Body of pancreas (tissue), 4 donors: ENCODE results near the gene UTP15. TPM values are rescaled to one million over a fixed set of nuclear protein-coding genes. Genes with fewer than 3 reads are reported as not detected.

ENCODE experiments used
- ATAC-seq: fragments of 150-250 bp; one replicate; pipeline ENCODE4 v1.9.1; 2016
- DNase-seq, 4 donors: peaks; one replicate each; pipeline ENCODE4 v3.0.0-alpha.2; 2019
- H3K27ac ChIP-seq, 4 donors: fragments of 200-600 bp; sonication (generic); 1 replicate in 3 of 4; 2 replicates in 1 of 4; pipeline versions ENCODE4 v1.5.1 to v1.6.1; 2016 to 2019; ENCODE audit warnings: mild to moderate bottlenecking in 1 of 4, mixed read lengths in 1 of 4, moderate library complexity in 1 of 4
- H3K27me3 ChIP-seq, 2 donors: fragments of 200-600 bp; sonication (generic); one replicate each; pipeline ENCODE4 v1.6.0; 2016; ENCODE audit warnings: mild to moderate bottlenecking in 1 of 2
- H3K36me3 ChIP-seq, 2 donors: fragments of 200-600 bp; sonication (generic); replicated peaks in 1 of 2; 2 replicates each; pipeline ENCODE4 v1.5.1; 2016; ENCODE audit warnings: low read depth in 2 of 2; ENCODE audit not compliant: insufficient read depth in 1 of 2
- H3K4me1 ChIP-seq: fragments of 200-600 bp; sonication (generic); one replicate; pipeline ENCODE4 v1.6.0; 2016
- H3K4me3 ChIP-seq, 2 donors: fragments of 200-600 bp; sonication (generic); 1 replicate in 1 of 2; 2 replicates in 1 of 2; pipeline ENCODE4 v1.5.1; 2016 to 2019
- H3K9me3 ChIP-seq, 3 donors: fragments of 200-600 bp; sonication (generic); 1 replicate in 2 of 3; 2 replicates in 1 of 3; pipeline ENCODE4 v1.5.1; 2016
- POLR2A ChIP-seq, 3 donors: fragments of 450-650 bp; IDR thresholded peaks; one replicate each; pipeline ENCODE4 v1.6.1; 2016; ENCODE audit warnings: antibody characterized with exemption in 3 of 3, mild to moderate bottlenecking in 2 of 3
- WGBS, 2 donors: methylation state at CpG; one replicate each; pipeline ENCODE4 v1.1.5; 2017; 5-methylcytosine and 5-hydroxymethylcytosine counted together
- intact Hi-C: fragments of 100-400 bp; cut with DNase I; formaldehyde crosslinking; loops from one replicate; pipeline ENCODE4 v1.15.1; 2023
- total RNA-seq, 2 donors: library from RNA; depleted of rRNA; stranded (reverse); fragments of >200 nt; gene quantifications; one replicate each; pipeline ENCODE4 v1.1.0, GENCODE V29; 2016
- TF ChIP-seq, protein P1 (sequence below), 7 experiments: fragments of 450-650 bp in 4 of 7; fragments of 200-600 bp in 3 of 7; sonication (generic) in 3 of 7; IDR thresholded peaks; one replicate each; pipeline ENCODE4 v1.5.1; 2016 to 2019; ENCODE audit warnings: antibody characterized with exemption in 7 of 7

The UTP15 gene
- total RNA-seq, 2 donors from 2014 or later, result 4.2 to 27.4 TPM

DNA sequence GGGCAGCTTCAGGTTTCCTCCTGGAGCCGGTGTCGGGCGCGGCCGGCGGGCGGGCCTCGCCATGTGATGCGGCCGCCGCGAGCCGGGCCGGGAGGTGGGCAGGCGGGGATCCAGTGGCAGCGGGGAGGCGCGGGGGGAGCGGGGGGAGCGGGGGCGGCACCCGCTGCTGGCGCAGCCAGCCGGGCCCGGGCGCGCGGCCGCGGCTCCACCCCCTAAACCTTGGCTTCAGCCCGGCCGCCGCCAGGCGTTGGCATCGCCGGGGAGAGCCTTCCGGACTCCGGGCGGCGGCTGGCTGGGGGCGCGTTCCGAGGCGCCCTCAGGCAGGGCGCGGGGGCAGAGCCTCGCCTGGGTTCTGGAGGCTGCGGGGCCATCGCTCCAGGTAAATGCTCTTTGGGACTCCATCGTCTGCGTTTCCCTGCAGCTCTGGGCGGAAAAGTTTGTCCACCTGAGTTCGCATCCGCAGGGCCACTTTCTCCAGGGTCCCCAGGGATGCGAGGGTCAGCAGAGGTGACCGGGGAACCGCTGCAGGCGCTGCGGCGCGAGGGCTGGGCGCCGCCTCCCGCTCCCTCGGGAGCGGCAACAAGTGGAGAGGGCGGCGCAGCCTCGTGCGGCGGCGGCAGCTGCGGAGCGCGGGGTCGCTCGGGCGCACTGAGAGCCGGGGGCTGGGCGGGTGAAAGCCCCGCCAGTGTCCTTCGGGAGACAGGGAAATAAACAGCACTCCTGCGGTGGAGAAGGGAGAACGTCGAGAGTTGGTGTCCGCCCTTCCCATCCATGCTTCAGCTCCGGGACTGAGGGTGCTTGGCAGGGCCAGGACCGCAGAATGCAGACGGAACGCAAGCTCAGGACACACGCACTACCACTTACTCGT, 60.6 kb downstream of the UTP15 start, which contains the start of gene ARHGEF28:
Gene ARHGEF28 (plus strand): TSS at position 253 of the 868 bp plus-strand sequence. CDS start 58,656 bp downstream, outside the sequence.
- DNase-seq (peak; percentile 83 to 89 (median 86)), ATAC-seq (peak; percentile 89)
- Histone ChIP-seq H3K27ac (peak within 1 kb of the TSS; percentile 78 to 94 (median 90)), H3K9me3 (no peaks in the 10 kb centered on the region), H3K36me3 (no peaks in the 10 kb centered on the region), H3K4me1 (peaks cover 66% of the 10 kb centered on the region), H3K4me3 (peak within 1 kb of the TSS; percentile 81 to 82), H3K27me3 (no peaks in the 10 kb centered on the region)
- intact Hi-C loops, result no loop called here
- WGBS, 2 donors, result 0 to 1% methylated on average over 4 to 38 of the region's 92 CpGs
- TF ChIP-seq, protein P1, sequence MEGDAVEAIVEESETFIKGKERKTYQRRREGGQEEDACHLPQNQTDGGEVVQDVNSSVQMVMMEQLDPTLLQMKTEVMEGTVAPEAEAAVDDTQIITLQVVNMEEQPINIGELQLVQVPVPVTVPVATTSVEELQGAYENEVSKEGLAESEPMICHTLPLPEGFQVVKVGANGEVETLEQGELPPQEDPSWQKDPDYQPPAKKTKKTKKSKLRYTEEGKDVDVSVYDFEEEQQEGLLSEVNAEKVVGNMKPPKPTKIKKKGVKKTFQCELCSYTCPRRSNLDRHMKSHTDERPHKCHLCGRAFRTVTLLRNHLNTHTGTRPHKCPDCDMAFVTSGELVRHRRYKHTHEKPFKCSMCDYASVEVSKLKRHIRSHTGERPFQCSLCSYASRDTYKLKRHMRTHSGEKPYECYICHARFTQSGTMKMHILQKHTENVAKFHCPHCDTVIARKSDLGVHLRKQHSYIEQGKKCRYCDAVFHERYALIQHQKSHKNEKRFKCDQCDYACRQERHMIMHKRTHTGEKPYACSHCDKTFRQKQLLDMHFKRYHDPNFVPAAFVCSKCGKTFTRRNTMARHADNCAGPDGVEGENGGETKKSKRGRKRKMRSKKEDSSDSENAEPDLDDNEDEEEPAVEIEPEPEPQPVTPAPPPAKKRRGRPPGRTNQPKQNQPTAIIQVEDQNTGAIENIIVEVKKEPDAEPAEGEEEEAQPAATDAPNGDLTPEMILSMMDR (IDR thresholded peaks at IDR 0.05), result peak in 1 of 7 experiments; percentile 7
- TF ChIP-seq POLR2A (IDR thresholded peaks at IDR 0.05), result peak; percentile 62 to 73 (median 66)

DNA sequence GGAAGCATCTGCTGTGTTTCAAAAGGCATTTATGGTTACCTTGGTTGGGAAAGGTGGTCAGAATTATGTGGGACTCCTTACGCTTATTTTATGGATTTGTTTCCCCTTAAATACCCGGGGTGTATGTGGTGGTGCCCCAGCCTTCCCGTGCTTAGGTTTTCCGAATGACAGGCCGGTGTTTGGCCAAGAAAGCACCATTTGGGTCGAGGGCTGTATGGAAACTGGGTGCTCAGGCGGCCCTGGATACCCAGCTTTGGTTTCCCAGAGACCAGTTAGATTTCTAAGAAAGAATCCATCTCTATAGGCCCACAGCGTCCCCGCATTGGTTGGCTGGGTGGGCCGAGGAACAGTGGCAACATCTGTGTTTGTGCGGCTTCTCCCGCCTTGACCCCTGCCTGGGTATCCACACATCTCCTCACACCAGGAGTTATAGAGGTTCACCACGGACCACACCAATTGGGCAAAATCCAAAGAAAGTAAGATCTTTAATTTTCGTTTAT, 61.3 kb downstream of the UTP15 start:
- Histone ChIP-seq H3K4me1 (peaks cover 73% of the 10 kb centered on the region), H3K27ac (peak overlapping the region; percentile 78 to 94 (median 90)), H3K4me3 (peak overlapping the region; percentile 81 to 82), H3K27me3 (no peaks in the 10 kb centered on the region), H3K36me3 (no peaks in the 10 kb centered on the region), H3K9me3 (no peaks in the 10 kb centered on the region)
- intact Hi-C loops, result no loop called here
- DNase-seq, result no peak
- WGBS, 2 donors, result 43 to 51% methylated on average over 12 to 14 of the region's 14 CpGs
- TF ChIP-seq, protein P1 (IDR thresholded peaks at IDR 0.05), result no peak
- no peak for TF ChIP-seq POLR2A (IDR thresholded peaks at IDR 0.05)
- ATAC-seq, result no peak

DNA sequence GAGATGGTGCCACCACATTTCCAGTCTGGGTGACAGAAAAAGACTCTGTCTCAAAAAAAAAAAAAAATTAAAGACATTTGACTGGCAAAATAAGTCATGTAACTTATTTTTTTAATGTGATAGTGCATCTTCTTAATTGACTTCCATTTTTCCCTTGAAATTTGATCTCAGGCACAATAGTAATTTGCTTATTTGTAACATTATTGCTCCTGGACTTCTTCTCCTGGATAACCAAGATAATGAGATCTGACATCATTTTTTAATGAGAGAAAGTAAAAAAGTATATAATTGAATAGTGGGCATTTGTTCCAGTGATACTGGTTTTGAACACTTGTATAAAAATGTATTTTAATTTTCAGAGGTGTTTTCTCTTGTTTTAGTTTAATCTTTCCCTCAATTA, 63.9 kb downstream of the UTP15 start:
- Histone ChIP-seq H3K9me3 (no peaks in the 10 kb centered on the region), H3K36me3 (no peaks in the 10 kb centered on the region), H3K27me3 (no peaks in the 10 kb centered on the region), H3K27ac (no peak overlapping the region), H3K4me1 (peaks cover 65% of the 10 kb centered on the region), H3K4me3 (no peak overlapping the region)
- ATAC-seq, result no peak
- TF ChIP-seq, protein P1 (IDR thresholded peaks at IDR 0.05), result no peak
- no peak for TF ChIP-seq POLR2A (IDR thresholded peaks at IDR 0.05)
- no peak for DNase-seq
- intact Hi-C loops, result no loop called here

DNA sequence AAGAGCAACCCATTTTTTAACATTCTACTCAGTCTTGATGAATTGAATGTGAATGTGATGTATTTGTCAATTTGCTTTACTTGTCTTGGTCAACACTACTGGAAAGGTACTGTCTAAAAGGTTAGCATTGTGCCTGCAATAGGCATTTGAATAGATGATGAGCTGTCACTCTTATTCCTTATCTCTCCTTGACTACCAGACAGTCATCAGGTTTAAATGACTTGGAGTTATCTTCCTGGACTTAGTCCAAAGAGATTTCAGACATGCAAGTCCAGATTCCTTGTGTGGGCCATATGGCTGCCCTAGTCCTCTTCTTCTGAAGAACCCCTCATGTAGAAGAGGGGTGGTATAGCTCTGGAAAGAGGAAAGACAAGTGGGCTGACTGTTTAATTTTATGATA, 65.2 kb downstream of the UTP15 start:
- Histone ChIP-seq H3K4me1 (peaks cover 53% of the 10 kb centered on the region), H3K36me3 (no peaks in the 10 kb centered on the region), H3K9me3 (no peaks in the 10 kb centered on the region), H3K27ac (peak overlapping the region; percentile 48 to 78 (median 67)), H3K4me3 (no peak overlapping the region), H3K27me3 (no peaks in the 10 kb centered on the region)
- no peak for ATAC-seq
- DNase-seq, result no peak
- intact Hi-C loops, result loop anchor here (10.0 kb wide), 1 partner anchor 54 kb away; no protein-coding TSS in a partner anchor
- TF ChIP-seq, protein P1 (IDR thresholded peaks at IDR 0.05), result no peak
- TF ChIP-seq POLR2A (IDR thresholded peaks at IDR 0.05), result no peak
